GM19395 (cell line): Measurements from ENCODE around the gene PTGES.
"Not testable (repeated sequence)": the region's sequence is repeated elsewhere in the genome, so short reads cannot be mapped to it uniquely, and the experiment has no call there.

Experiments
- ATAC-seq: cut with Tn5 transposase; IDR thresholded peaks from one replicate; pipeline ENCODE4 v1.9.1; 2021; ENCODE audit warnings: mild to moderate bottlenecking, moderate library complexity; ENCODE audit not compliant: unreplicated experiment

PTGES gene, protein sequence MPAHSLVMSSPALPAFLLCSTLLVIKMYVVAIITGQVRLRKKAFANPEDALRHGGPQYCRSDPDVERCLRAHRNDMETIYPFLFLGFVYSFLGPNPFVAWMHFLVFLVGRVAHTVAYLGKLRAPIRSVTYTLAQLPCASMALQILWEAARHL

DNA sequence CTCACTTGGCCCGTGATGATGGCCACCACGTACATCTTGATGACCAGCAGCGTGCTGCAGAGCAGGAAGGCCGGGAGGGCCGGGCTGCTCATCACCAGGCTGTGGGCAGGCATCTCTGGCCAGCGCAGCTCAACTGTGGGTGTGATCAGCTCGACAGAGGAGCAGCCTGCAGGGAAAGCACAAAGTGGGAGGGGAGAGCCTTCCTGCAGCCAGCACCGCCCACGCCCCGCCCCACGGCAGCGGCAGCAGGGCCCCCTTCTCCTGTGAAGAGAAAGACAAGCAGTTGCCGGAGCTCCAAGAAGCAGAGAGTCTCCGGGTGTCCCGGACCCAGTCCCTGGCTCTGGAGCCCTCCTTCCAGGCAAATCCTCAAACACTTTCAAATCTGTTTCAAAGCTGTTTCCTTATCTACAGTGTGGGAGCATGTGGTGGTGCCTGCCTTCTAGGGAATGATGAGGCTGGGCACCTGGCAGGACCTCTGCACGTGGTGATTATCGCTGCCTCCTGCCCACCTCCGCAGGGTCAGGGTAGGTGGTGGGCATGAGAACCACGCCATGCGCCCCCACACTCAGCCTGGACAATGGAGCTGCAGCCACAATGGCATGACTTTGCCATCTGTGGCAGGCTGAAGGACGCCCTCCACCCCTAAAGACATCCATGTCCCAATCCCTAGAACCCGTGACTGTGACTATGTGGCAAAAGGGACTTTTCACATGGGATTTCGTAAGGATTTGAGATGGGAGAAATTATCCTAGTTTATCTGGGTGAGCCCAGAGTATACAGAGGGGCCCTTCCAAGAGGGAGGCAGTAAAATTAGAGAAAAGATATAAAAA lies at the start of gene PTGES:
Gene PTGES, minus strand, starts transcription at position 143 of the 830 bp plus-strand sequence. Its CDS starts 30 bp downstream, at position 113.
- ATAC-seq: no peak

- ATAC-seq: no peak
Measured at GRCh38 chr9:129801504-129801903, 48.7 kb upstream of the PTGES start.

- no peak for ATAC-seq
Measured at GRCh38 chr9:129798973-129799372, 46.1 kb upstream of the PTGES start.

DNA sequence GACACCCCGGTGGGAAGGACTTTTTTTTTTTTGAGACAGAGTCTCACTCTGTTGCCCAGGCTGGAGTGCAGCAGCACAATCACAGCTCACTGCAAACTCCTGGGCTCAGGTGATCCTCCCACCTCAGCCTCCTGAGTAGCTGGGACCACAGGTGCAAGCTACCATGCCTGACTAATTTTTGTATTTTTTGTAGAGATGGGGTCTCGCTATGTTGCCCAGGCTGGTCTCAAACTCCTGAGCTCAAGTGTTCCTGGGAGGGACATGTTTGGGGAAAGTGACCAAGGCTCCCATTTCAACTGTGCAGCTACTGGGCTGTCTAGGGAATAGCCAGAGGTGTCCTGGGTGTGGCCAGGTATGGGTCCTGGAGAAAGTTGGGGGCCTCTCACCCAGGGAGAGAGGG lies 43.2 kb upstream of the PTGES start:
- not testable (repeated sequence) for ATAC-seq

DNA sequence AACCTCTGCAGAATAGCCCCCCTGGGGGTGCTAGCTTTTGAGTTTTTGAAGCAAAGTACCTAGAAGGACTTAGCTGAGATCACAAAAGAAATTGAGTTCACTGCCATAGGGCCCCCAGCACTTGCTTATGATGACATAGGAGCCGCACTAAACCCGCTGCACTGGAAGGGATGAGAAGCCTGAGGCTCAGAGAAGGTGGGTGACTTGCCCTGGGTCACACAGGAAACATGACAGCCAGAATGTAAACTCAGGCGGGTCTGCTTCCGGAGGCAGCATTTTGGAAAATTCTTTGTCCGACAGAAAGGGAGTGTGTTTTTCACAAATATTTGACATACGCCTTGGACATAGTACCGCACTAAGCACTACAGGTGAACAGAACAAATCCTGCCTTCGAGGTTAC lies 41.7 kb upstream of the PTGES start:
- ATAC-seq: no peak

- ATAC-seq: no peak
Measured at GRCh38 chr9:129786481-129786880, 33.6 kb upstream of the PTGES start.

DNA sequence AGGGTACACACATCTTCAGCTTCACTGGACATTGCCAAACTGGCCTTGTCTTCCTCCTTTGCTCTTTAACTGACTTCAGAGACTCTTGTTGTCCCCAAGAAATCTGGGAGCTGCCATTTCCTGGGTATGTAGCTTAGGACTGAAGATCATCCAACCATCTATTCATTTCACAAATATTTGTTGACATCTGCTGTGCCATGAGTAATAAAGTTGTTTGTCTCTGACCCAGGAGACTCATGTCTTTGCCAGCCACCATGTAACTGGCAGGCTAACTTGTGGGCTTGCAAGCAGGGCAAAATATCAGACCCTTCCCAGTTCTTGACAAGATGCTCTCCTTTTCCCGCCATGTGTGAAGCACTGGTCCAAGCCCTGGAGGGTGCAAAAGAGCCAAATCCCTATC lies 33.0 kb upstream of the PTGES start:
- ATAC-seq: no peak

DNA sequence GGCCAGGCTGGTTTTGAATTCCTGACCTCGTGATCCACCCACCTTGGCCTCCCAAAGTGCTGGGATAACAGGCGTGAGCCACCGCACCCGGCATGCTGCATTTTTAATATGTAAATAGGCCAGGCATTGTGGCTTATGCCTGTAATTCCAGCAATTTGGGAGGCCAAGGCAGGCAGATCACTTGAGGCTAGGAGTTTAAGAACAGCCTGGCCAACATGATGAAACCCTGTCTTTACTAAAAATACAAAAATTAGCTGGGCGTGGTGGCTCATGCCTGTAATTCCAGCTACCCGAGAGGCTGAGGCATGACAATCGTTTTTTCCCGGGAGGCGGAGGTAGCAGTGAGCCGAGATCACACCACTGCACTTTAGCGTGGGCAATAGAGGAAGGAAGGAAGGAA lies 32.1 kb upstream of the PTGES start:
- not testable (repeated sequence) for ATAC-seq

- no peak for ATAC-seq
Measured at GRCh38 chr9:129783516-129784361, 30.9 kb upstream of the PTGES start.

DNA sequence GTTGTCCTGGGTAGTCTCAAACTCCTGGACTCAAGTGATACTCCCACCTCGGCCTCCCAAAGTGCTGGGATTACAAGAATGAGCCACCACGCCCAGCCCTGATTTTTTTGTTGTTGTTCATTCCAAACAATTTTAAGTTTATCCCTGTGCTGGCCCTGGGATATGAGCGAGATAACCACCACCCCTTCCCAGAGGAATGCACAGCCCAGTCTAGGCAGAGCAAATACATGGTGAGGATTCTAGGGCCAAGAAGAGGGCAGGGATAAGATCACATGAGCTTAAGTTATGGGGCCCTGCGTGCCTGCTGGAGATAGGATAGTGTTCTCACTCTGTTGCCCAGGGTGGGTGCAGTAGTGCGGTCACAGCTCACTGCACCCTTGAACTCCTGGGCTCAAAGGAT lies 29.1 kb upstream of the PTGES start:
- ATAC-seq: no peak

DNA sequence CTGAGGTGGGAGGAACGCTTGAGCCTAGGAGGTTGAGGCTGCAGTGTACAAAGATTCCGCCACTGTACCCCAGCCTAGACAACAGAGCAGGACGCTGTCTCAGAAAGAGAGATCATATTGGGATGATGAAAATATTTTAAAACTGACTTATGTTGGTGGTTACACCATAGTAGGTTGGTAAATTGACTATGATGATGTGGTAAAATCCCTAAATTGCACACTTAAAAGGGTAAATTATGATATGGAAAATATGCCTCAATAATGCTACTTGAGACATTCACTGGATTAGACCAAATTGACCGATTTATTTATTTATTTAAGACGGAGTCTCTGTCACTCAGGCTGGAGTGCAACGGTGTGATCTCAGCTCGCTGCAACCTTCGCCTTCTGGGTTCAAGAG lies 28.3 kb upstream of the PTGES start:
- ATAC-seq: no peak

DNA sequence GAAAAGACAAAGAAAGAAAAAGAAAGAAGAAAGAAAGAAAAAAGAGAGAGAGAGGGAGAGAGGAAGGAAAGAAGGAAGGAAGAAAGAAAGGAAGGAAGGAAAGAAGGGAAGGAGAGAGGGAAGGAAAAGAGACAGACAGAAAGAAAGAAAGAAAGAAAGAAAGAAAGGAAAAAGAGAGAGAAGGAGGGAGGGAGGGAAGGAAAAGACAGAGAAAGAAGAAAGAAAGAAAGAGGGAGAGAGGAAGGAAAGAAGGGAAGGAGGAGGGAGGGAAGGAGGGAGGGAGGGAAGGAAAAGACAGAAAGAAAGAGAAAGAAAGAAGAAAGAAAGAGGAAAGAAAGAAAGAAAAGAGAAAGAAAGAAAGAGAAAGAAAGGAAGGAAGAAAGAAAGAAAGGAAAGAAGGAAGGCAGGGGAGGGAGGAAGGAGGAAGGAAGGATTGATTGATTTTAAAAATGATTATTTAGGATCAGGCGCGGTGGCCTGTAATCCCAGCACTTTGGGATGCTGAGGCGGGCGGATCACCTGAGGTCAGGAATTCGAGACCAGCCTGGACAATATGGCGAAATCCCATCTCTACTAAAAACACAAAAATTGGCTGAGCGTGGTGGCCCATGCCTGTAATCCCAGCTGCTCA lies 26.8 kb upstream of the PTGES start:
- ATAC-seq: no peak

DNA sequence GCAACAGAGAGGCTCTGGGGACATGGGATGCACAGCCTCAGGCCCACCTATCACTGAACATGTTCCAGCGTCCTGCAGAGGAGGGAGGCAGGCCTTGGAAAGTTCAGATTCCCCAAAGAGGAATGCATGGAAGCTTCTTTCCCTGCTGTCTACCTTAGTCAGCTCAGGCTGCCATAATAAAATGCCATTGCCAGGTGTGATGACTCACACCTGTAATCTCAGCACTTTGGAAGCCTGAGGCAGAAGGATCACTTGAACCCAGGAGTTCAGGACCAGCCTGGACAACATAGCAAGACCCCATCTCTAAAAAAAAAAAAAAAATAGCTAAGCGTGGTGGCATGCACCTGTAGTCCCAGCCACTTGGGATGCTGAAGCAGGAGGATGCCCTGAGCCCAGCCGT lies 25.6 kb upstream of the PTGES start:
- ATAC-seq: no peak

- ATAC-seq: no peak
Measured at GRCh38 chr9:129777769-129778130, 24.9 kb upstream of the PTGES start.

DNA sequence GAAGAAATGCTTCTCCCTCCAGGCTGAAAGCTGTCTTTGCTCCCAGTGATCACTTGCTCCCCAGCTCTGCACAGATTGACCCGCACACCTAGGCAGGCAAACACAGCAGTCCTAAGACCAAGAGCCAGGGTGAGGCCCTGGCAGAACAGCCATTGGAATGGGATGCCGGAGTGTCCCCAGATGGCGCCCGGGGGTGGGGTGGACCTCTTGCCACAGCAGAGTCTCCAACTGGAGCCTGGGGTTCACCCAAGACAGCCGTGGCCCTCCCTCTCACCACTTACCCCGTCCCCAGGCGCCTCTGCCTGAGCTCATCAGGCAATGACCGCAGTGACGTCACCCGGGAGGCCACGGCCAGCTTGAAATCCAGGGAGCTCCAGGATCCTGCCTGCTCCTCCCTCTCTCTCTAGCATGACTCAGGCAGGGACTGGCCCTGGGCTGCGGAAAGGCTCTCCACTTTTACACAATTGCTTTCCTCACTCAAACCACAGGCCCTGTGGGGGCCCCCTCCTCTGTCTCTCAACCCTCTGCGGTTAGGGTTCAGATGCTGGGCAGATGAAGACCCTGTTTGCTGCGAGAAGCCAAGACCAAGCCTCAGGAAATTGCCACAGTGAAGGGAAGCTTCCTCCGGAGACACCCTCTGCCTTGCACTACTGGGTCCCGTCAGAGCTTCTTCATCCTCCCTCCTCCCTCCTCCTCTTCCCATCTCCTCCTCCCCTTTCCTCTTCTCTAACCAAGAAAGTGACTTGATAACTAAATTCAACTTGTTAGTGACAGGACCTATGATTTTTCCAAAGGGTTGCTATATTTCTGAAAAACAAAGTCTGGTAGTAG lies 24.3 kb upstream of the PTGES start:
- no peak for ATAC-seq

DNA sequence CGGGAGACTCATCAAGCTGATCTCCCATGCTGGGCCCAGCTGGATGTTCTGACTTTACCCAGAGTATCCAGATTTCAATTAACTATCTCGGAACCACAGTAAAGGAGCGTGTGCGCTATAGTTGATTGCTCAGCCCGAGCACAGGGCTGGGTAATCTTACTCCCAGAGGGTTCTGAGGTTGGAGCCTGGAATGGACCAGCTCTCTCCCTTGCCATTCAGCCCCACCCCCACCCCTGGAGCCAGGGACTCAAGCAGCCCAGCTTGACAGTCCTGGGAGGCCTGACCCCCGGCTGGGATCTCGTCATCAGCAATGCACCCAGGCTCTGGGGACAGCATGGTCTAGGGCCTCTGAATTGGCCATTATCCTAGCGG lies 23.7 kb upstream of the PTGES start:
- ATAC-seq: no peak

DNA sequence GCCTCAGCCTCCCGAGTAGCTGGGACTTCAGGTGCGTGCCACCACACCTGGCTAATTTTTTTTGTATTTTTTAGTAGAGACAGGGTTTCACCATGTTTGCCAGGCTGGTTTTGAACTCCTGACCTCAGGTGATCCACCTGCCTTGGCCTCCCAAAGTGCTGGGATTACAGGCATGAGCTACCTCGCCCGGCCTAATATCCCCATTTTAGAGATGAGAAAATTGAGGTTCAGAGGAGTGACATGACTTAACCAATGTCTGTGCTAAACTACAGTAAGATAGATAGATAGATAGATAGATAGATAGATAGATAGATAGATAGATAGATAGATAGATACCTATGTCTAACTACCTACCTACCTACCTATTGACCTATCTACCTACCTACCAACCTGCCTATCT lies 23.3 kb upstream of the PTGES start:
- not testable (repeated sequence) for ATAC-seq

DNA sequence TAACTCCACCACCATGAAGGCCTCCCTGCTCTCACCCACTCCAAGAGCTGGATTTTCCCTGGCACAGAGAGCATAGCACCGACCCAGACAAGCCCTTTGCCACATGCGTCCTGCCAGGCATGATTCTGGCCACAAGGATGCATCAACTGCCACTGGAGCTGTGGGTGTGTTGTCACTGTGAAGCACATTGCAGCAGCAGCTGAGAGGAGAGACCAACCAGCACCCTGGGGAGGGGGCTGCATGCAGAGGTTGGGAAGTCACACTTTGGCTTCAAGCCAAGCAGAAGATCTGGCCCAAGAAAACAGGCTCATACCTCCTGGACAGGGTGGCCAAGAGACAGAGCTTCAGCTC lies 22.6 kb upstream of the PTGES start:
- ATAC-seq: no peak

DNA sequence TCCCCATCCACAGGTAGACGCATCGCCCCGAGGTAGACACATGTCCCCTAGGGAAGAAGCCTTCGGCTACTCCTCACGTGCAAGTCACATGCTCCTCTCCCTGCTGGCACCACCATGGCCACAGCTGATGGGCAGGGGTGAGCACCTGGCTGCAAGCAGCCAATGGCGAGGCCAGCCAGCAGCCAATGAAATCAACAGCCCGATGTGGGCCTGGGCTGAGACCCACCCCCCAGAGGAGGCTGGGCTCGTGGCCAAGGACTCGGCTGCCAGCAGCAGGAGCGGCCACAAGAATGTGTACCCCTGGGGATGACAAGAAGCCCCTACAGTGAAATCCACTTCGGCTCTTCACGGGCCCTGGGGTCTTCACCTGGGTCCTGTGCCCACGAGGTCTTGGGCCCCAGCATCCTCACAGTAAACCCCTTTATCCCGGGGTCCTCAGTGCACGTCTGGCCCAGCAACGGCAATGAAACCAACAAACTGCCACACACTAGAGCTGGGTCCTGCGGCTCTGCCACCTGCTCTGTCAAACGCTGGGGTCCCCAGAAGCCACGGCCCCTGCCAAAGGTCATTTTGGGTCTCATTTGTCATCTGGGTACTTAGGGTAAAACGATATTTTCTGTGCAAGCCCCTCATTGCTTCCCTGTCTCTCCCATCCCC lies 22.1 kb upstream of the PTGES start:
- no peak for ATAC-seq
